Thymus (tissue), 11 donors: ENCODE data around the gene TSHZ2. TPM values are rescaled to one million over a fixed set of nuclear protein-coding genes. Genes with fewer than 3 reads are reported as not detected.

Source experiments
- DNase-seq, 9 donors: peaks; one replicate each; pipeline ENCODE4 v3.0.0-alpha.2; 2013; ENCODE audit warnings: low spot score in 9 of 9, low read depth in 6 of 9, missing footprints in 1 of 9
- H3K27ac ChIP-seq, 2 donors: one replicate each; pipeline ENCODE4 v1.5.1; 2013; ENCODE audit warnings: control low read depth in 1 of 2, low read depth in 1 of 2, low read length in 1 of 2, mild to moderate bottlenecking in 1 of 2, moderate library complexity in 1 of 2
- H3K27me3 ChIP-seq, 2 donors: one replicate each; pipeline ENCODE4 v1.5.1; 2013; ENCODE audit warnings: low read length in 1 of 2; ENCODE audit not compliant: control insufficient read depth in 2 of 2, insufficient read depth in 1 of 2
- H3K36me3 ChIP-seq, 2 donors: one replicate each; pipeline ENCODE4 v1.5.1; 2013; ENCODE audit warnings: low read length in 1 of 2, mild to moderate bottlenecking in 1 of 2, moderate library complexity in 1 of 2; ENCODE audit not compliant: control insufficient read depth in 2 of 2, insufficient read depth in 2 of 2
- H3K4me1 ChIP-seq, 2 donors: one replicate each; pipeline ENCODE4 v1.5.1; 2013; ENCODE audit warnings: low read length in 2 of 2; ENCODE audit not compliant: control insufficient read depth in 2 of 2, insufficient read depth in 2 of 2
- H3K4me3 ChIP-seq, 2 donors: one replicate each; pipeline ENCODE4 v1.5.1; 2013; ENCODE audit warnings: low read length in 2 of 2, control low read depth in 1 of 2, mild to moderate bottlenecking in 1 of 2
- H3K9me3 ChIP-seq, 2 donors: one replicate each; pipeline ENCODE4 v1.5.1; 2013; ENCODE audit warnings: low read length in 1 of 2, mild to moderate bottlenecking in 1 of 2; ENCODE audit not compliant: control insufficient read depth in 2 of 2, insufficient read depth in 1 of 2
- WGBS: extraction: QIAGEN DNeasy Blood & Tissue Kit; methylation state at CpG from one replicate; pipeline ENCODE4 v1.1.7; 2013; 5-methylcytosine and 5-hydroxymethylcytosine counted together
- polyA plus RNA-seq: library from polyadenylated mRNA; stranded (reverse); fragments of 200-250 nt; gene quantifications from one replicate; pipeline ENCODE4 v1.2.3, GENCODE V29; 2013
- total RNA-seq: library from RNA; stranded (reverse); fragments of 120-200 nt; gene quantifications from one replicate; pipeline ENCODE4 v1.2.4, GENCODE V29; 2013
- donor health status: healthy.

The TSHZ2 gene
- total and polyA plus RNA-seq, 2 donors, result 1.4 to 2.4 TPM

DNA sequence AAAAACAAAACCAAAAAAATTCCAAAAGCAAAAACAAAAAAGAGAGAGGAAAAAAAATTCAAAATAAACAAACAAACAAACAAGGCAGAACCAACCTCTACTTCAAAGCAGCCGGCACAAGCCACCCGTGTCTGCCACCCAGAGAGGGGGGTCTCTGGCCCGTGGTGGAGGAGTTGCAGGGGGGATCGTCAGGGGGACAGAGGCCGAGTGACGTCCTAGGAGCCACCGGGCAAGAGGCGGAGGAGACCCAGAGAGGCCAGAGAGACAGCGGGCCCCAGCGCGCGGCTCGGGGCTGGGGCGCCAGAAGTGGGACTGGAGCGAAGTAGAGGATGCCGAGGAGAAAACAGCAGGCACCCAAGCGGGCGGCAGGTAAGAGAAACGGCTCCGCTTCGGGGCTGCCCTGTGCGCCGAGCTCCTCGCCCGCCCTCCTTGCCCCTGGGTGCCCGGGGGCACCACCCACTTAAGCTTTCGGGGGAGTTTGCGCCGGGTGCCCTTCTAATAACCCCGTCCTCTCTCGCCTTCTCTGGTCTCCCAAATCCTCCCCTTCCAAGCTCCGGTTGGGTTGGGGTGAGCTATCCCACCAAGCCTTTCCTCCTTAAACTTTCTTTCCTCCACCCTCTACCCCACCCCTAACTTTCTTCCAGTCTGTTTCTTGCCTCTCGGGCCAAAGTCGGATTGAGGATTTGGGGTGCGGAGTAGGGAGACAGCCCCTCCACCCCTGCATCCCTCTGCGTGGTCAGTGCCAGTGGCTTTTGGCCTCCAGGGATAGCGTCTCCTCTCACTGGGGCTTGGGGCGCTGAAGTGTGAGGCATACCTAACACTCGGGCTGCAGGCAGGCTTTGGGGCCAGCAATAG, 1.0 kb downstream of the TSHZ2 start:
- Histone ChIP-seq H3K4me3 (peak overlapping the region in 1 of 2 donors; percentile 29), H3K27ac (peak overlapping the region in 1 of 2 donors; percentile 26), H3K4me1 (no peaks in the 10 kb centered on the region), H3K27me3 (peaks cover 26 to 30% of the 10 kb centered on the region in 2 donors), H3K36me3 (no peaks in the 10 kb centered on the region), H3K9me3 (no peaks in the 10 kb centered on the region)
- DNase-seq, result no peak
- WGBS, result 7% methylated on average over 39 of the region's 39 CpGs

DNA sequence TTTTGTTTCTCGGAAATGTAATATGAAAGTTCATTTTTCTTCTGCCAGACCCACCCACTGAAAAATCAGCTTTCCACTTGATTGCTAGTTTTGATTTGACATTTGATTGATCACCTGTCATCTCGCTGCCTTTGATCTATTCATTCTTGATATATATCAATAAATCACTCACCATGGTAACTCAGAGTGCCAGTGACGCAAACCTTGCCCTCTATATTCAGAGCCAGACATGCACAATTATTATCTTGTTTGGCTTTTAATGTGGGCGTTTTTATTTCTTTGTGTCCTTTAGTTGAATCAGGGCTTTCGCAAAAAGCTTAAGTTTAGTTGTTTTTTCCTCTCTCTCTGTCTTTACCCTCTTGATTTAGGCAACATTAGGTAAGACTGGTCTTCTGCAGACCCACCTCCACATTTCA, 2.0 kb downstream of the TSHZ2 start:
- H3K36me3 ChIP-seq, result no peaks in the 10 kb centered on the region
- H3K4me3 ChIP-seq, result no peak overlapping the region
- peak overlapping the region in 1 of 2 donors; percentile 18 for H3K27ac ChIP-seq
- peaks cover 26 to 30% of the 10 kb centered on the region in 2 donors for H3K27me3 ChIP-seq
- no peak for DNase-seq
- no peaks in the 10 kb centered on the region for H3K9me3 ChIP-seq
- no peaks in the 10 kb centered on the region for H3K4me1 ChIP-seq
- WGBS, result 74% methylated on average over 5 of the region's 5 CpGs

DNA sequence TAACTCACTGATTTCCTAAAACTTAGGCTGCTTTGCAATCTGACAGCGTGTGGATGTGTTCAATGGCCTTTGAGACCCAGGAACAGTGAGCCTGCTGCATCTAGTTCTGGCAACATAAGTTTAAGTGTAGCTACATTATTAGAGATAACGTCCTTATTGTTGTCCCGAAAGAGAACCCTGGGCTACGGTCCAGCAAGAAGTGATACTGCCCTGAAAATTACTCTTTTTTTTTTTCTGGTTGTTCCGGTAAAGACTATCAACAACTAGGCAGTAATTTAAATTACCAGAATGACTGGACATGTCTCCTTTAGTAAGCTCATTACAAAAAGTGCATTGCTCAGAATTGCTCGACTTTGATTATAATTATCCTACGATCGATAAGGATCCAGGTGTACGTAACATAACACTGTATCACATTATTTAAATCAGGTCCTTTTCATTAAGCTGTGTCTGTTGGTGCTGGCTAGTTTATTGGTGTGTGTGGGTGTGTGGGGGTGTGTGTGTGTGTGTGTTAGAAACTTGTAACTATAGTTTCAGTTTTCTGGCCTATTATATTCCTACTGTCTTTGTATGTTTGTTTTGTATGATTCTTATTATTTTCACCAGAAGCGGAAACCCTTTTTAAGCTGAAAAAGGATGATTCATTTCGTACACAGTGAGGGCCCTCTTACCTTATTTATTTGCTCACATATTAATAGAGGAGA, 3.0 kb downstream of the TSHZ2 start:
- WGBS, result 85% methylated on average over 11 of the region's 11 CpGs
- H3K36me3 ChIP-seq, result no peaks in the 10 kb centered on the region
- no peak for DNase-seq
- no peak overlapping the region for H3K4me3 ChIP-seq
- peaks cover 26 to 30% of the 10 kb centered on the region in 2 donors for H3K27me3 ChIP-seq
- no peaks in the 10 kb centered on the region for H3K9me3 ChIP-seq
- no peaks in the 10 kb centered on the region for H3K4me1 ChIP-seq
- H3K27ac ChIP-seq, result peak overlapping the region in 1 of 2 donors; percentile 53

- Histone ChIP-seq H3K27ac (peak overlapping the region in 1 of 2 donors; percentile 53), H3K9me3 (no peaks in the 10 kb centered on the region)
- WGBS, result 89% methylated on average over 3 of the region's 3 CpGs
Measured at GRCh38 chr20:52975803-52976531, 3.8 kb downstream of the TSHZ2 start.

GRCh38 chr20:52978851-52979250, 6.7 kb downstream of the TSHZ2 start:
- Histone ChIP-seq H3K4me1 (no peaks in the 10 kb centered on the region), H3K27ac (no peak overlapping the region), H3K9me3 (no peaks in the 10 kb centered on the region), H3K36me3 (no peaks in the 10 kb centered on the region), H3K27me3 (peaks cover 3 to 7% of the 10 kb centered on the region in 2 donors), H3K4me3 (no peak overlapping the region)
- 43% methylated on average over 2 of the region's 2 CpGs for WGBS
- DNase-seq, result no peak

More at GRCh38 chr20:52975803-52976531, 3.8 kb downstream of the TSHZ2 start:
- Histone ChIP-seq H3K4me3 (no peak overlapping the region), H3K36me3 (no peaks in the 10 kb centered on the region), H3K27me3 (peaks cover 26 to 30% of the 10 kb centered on the region in 2 donors), H3K4me1 (no peaks in the 10 kb centered on the region)
- no peak for DNase-seq

DNA sequence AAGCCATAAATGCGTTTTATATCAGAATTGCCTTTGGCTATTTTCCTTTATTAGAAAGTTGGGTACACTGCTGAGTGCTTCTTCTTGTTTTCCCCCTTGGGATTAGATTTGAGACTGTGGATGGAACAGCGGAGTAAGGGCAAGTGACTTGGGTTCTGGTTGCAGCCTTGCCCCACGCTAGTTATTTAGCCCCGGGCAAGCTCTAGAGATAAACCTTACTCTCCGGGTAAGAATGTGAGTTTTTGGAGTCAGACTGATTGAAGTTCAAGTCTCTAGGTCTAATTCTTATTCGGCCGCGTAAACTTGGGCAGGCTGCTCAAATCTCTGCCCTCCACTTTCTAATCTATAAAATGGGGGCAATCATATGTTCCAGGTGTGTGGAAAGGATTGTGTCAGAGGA, 8.9 kb downstream of the TSHZ2 start:
- H3K27me3 ChIP-seq, result peaks cover 0 to 5% of the 10 kb centered on the region in 2 donors
- no peak overlapping the region for H3K27ac ChIP-seq
- no peaks in the 10 kb centered on the region for H3K9me3 ChIP-seq
- H3K4me1 ChIP-seq, result no peaks in the 10 kb centered on the region
- no peaks in the 10 kb centered on the region for H3K36me3 ChIP-seq
- H3K4me3 ChIP-seq, result no peak overlapping the region
- whole genome bisulfite sequencing, result 97% methylated on average over 8 of the region's 8 CpGs
- no peak for DNase-seq

- WGBS, result 48% methylated on average over 22 of the region's 22 CpGs
- H3K9me3 ChIP-seq, result no peaks in the 10 kb centered on the region
- no peak overlapping the region for H3K27ac ChIP-seq
- H3K27me3 ChIP-seq, result peaks cover 0 to 5% of the 10 kb centered on the region in 2 donors
- H3K36me3 ChIP-seq, result no peaks in the 10 kb centered on the region
- H3K4me3 ChIP-seq, result no peak overlapping the region
- H3K4me1 ChIP-seq, result no peaks in the 10 kb centered on the region
- no peak for DNase-seq
Measured at GRCh38 chr20:52983726-52984450, 11.7 kb downstream of the TSHZ2 start.

DNA sequence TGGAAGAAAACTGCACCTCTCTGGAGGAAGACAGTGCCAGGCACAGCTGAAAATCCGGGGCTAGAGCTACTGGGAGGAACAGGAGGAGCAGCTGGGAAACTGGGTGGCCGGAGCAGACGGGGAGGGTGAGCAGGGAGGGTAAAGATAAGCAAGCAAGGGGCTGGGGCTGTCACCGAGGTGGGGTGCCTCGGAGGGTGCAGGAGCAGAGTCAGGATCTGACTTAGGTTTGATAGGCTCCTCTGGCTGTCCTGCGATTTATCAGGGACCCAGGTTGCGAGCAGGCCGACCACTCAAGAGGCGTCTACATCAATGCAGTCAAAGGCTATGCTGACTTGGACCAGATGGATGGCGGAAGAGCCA, 12.3 kb downstream of the TSHZ2 start:
- DNase-seq, result no peak
- H3K36me3 ChIP-seq, result no peaks in the 10 kb centered on the region
- H3K4me3 ChIP-seq, result no peak overlapping the region
- H3K27ac ChIP-seq, result no peak overlapping the region
- H3K27me3 ChIP-seq, result peaks cover 0 to 5% of the 10 kb centered on the region in 2 donors
- no peaks in the 10 kb centered on the region for H3K4me1 ChIP-seq
- 85% methylated on average over 10 of the region's 10 CpGs for WGBS
- H3K9me3 ChIP-seq, result no peaks in the 10 kb centered on the region
